GM20000 (cell line): Measurements from ENCODE around the gene CCR9.

Experiments
- DNase-seq: peaks from one replicate; pipeline ENCODE4 v3.0.0; 2012; ENCODE audit warnings: low spot score
- CTCF ChIP-seq: IDR thresholded peaks from 2 replicates; pipeline ENCODE4 v1.5.1; 2012; ENCODE audit warnings: mild to moderate bottlenecking, control low read depth; ENCODE audit errors: extremely low read depth, missing control alignments

Gene CCR9

DNA sequence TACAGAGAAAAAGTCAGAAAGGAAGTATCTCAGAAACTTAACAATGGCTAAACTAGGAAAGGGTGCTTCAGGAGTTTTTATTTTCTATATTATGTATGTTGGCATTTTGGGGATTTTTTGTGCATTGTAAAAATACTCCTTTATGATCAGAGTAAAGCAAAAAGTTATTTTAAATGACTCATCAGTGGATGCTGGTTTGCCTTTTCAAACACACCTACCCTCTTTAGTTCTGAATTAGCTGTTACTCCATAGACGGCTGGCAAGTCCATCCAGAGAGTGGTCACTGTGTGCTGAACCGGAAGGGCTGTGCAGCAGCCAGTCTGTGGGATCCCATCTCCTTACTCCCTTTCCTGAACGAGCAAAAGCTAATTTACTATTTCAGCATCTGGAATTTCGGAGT, 942 bp downstream of the CCR9 start:
- no peak for TF ChIP-seq CTCF
- DNase-seq, result no peak

DNA sequence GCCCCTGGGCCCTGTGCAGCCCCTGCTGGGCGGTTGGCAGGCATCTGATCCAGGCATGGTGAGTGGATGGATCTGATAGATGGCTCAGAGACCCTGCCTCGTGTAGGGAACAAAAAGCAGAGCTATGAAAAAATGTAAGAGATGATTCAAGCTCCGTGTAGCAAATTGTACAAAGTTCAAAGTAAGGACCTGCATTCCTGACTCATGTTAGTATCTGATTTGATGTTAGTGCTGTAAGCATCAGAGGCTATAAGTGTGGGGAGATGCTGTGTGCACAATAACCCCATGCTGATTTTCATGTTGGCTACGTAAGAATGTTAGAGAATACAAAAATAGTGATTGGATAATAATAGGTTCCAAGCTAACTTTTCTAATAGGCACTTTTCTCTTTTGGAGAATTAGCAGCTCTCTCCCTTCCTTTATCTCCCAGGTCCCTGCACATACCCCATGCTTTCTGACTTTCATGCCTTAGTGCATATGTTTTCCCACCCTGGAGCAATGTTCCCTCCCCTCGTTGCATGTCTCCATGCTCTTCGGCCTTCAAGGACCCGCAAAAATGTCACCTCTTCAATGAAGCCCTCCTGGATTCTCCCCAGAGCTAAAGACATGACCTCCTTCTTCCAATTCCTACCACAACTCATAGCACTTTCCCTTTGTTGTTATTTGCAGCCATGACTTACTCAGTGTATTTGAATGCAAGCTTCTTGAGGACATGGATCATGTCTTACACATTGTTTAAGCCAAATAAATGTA, 1.6 kb downstream of the CCR9 start:
- TF ChIP-seq CTCF, result no peak
- DNase-seq, result no peak

- no peak for DNase-seq
- TF ChIP-seq CTCF, result no peak
Observed at GRCh38 chr3:45889337-45889736, 3.0 kb downstream of the CCR9 start.

GRCh38 chr3:45890405-45890804, 4.1 kb downstream of the CCR9 start:
- no peak for DNase-seq
- TF ChIP-seq CTCF, result no peak

- TF ChIP-seq CTCF, result no peak
Observed at GRCh38 chr3:45892161-45892560, 5.8 kb downstream of the CCR9 start.

DNA sequence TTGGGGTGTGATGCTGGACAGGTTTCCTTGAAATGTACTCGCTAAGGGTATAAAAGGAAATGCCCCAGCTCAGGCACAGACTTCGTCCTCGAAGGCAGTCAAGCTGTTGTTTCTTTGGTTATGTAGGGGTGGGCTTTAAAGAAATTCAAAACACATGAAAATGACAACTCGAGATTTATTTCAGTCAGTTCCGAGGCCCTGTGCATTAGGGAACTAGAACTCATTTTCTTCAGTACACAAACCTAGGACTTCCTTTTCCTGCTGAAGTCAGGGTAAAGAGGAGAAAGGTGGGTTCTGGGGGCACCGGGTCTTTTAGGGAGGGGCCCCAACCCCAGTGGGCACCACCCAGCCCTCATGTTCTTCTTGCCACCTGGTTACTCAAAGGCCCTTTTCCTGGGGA, 7.7 kb downstream of the CCR9 start:
- no peak for DNase-seq
- no peak for TF ChIP-seq CTCF

More at GRCh38 chr3:45892161-45892560, 5.8 kb downstream of the CCR9 start:
- DNase-seq, result no peak

GRCh38 chr3:45895686-45896468, 9.5 kb downstream of the CCR9 start:
- DNase-seq, result no peak
- no peak for TF ChIP-seq CTCF
